ENCODE measurements around the gene GSE1.

The GSE1 gene

GRCh38 chr16:85620374-85620773 lies 7.3 kb downstream of the GSE1 start:
- no peak for DNase-seq (ENCODE audit: low spot score)

- no peak for DNase-seq (ENCODE audit: low spot score)
Measured at GRCh38 chr16:85621698-85622428, 8.7 kb downstream of the GSE1 start.

- no peak for DNase-seq (ENCODE audit: low spot score)
Measured at GRCh38 chr16:85622683-85623082, 9.6 kb downstream of the GSE1 start.

GRCh38 chr16:85623250-85623649 lies 10.1 kb downstream of the GSE1 start:
- no peak for DNase-seq (ENCODE audit: low spot score)

- no peak for DNase-seq (ENCODE audit: low spot score)
Measured at GRCh38 chr16:85623997-85624601, 11.0 kb downstream of the GSE1 start.

- DNase-seq (ENCODE audit: low spot score): no peak
Measured at GRCh38 chr16:85624646-85625045, 11.5 kb downstream of the GSE1 start.

GRCh38 chr16:85625053-85625452 lies 11.9 kb downstream of the GSE1 start:
- no peak for DNase-seq (ENCODE audit: low spot score)

- DNase-seq (ENCODE audit: low spot score): no peak
Measured at GRCh38 chr16:85625485-85626117, 12.5 kb downstream of the GSE1 start.

- no peak for DNase-seq (ENCODE audit: low spot score)
Measured at GRCh38 chr16:85626191-85626981, 13.3 kb downstream of the GSE1 start.

GRCh38 chr16:85627089-85627488 lies 14.0 kb downstream of the GSE1 start:
- DNase-seq (ENCODE audit: low spot score): no peak

GRCh38 chr16:85627526-85628264 lies 14.6 kb downstream of the GSE1 start:
- no peak for DNase-seq (ENCODE audit: low spot score)

- no peak for DNase-seq (ENCODE audit: low spot score)
Measured at GRCh38 chr16:85628265-85628556, 15.1 kb downstream of the GSE1 start.

GRCh38 chr16:85628645-85629044 lies 15.5 kb downstream of the GSE1 start:
- DNase-seq (ENCODE audit: low spot score): no peak

GRCh38 chr16:85629326-85629725 lies 16.2 kb downstream of the GSE1 start:
- DNase-seq (ENCODE audit: low spot score): no peak

GRCh38 chr16:85629853-85630252 lies 16.7 kb downstream of the GSE1 start:
- DNase-seq (ENCODE audit: low spot score): no peak

- no peak for DNase-seq (ENCODE audit: low spot score)
Measured at GRCh38 chr16:85631230-85631629, 18.1 kb downstream of the GSE1 start.

GRCh38 chr16:85631802-85632393 lies 18.8 kb downstream of the GSE1 start:
- DNase-seq (ENCODE audit: low spot score): no peak

GRCh38 chr16:85632709-85633437 lies 19.8 kb downstream of the GSE1 start:
- no peak for DNase-seq (ENCODE audit: low spot score)

GRCh38 chr16:85633438-85633743 lies 20.3 kb downstream of the GSE1 start:
- DNase-seq (ENCODE audit: low spot score): no peak

GRCh38 chr16:85633888-85634287 lies 20.8 kb downstream of the GSE1 start:
- DNase-seq (ENCODE audit: low spot score): no peak
